T-helper 17 cell (primary cell): ENCODE measurements around the gene COL6A2. TPM values are rescaled to one million over a fixed set of nuclear protein-coding genes. Genes with fewer than 3 reads are reported as not detected.
A peak's percentile ranks its signal among the peaks of the same experiment; 100 is the strongest.
"Not testable (repeated sequence)": the region's sequence is repeated elsewhere in the genome, so short reads cannot be mapped to it uniquely, and the experiment has no call there.

ENCODE experiments used
- ATAC-seq: fragments of 150-1000 bp; cut with Tn5 transposase; 2 replicates; pipeline ENCODE4 v1.10.0; 2021; ENCODE audit warnings: mild to moderate bottlenecking, moderate library complexity
- DNase-seq, 3 donors: peaks; one replicate each; pipeline versions ENCODE4 v3.0.0 to v3.0.0-alpha.2; 2020 to 2021
- H3K9me3 ChIP-seq: one replicate; pipeline ENCODE4 v1.7.0; 2013; ENCODE audit warnings: low read length, mild to moderate bottlenecking; ENCODE audit not compliant: control insufficient read depth, poor library complexity, severe bottlenecking
- H3K27ac Mint-ChIP-seq: one replicate; pipeline ENCODE4 v1.8.0; 2022; ENCODE audit warnings: mild to moderate bottlenecking, moderate library complexity, mixed read lengths
- H3K27me3 Mint-ChIP-seq: one replicate; pipeline ENCODE4 v1.8.0; 2022; ENCODE audit warnings: mixed read lengths
- H3K36me3 Mint-ChIP-seq: one replicate; pipeline ENCODE4 v1.8.0; 2022; ENCODE audit warnings: low read depth, mixed read lengths
- H3K4me1 Mint-ChIP-seq: one replicate; pipeline ENCODE4 v1.8.0; 2022; ENCODE audit warnings: mild to moderate bottlenecking, mixed read lengths
- H3K4me3 Mint-ChIP-seq: one replicate; pipeline ENCODE4 v1.8.0; 2022; ENCODE audit warnings: mild to moderate bottlenecking, moderate library complexity, mixed read lengths
- total RNA-seq, 4 donors: library from RNA in 2 of 4; stranded (reverse) in 2 of 4; gene quantifications; one replicate each; pipeline ENCODE4 v1.2.3 and lab custom pipeline; 2022 to 2026

The COL6A2 gene
- total RNA-seq, 2 donors from 2014 or later = 15.1 to 19.8 TPM

DNA sequence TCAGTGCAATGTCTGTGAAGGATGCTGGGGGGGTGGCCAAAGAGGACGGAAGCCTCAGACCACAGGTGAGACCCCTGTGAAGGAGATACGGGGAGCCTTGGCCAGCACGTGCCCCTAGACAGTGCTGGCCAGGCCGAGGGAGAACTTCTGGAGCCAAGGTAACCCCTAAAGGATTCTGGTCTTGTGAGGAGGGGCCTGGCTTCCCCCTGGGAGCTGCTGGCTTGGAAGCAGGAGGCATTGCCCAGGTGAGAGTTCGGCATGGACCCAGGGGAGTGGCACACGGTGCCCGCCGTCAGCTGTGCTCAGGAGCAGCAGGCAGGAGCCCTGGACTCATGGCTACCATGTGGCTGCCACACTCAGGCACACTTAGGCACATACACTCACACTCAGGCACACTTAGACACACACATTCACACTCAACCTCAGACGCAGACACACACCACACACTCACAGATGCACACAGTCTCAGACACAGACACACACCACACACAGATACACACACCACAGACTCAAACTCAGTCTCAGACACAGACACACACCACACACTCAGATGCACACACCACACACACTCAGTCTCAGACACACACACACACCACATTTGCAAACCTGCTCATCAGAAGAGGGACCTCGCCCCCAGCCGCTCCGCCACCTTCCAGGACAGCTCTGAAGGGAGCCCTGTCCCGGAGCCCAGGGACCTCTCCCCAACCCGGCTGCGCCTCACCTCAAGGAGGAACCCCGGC is 1.1 kb upstream of the COL6A2 start:
- DNase-seq (peak in 1 of 3 donors; percentile 6), ATAC-seq (no peak)

DNA sequence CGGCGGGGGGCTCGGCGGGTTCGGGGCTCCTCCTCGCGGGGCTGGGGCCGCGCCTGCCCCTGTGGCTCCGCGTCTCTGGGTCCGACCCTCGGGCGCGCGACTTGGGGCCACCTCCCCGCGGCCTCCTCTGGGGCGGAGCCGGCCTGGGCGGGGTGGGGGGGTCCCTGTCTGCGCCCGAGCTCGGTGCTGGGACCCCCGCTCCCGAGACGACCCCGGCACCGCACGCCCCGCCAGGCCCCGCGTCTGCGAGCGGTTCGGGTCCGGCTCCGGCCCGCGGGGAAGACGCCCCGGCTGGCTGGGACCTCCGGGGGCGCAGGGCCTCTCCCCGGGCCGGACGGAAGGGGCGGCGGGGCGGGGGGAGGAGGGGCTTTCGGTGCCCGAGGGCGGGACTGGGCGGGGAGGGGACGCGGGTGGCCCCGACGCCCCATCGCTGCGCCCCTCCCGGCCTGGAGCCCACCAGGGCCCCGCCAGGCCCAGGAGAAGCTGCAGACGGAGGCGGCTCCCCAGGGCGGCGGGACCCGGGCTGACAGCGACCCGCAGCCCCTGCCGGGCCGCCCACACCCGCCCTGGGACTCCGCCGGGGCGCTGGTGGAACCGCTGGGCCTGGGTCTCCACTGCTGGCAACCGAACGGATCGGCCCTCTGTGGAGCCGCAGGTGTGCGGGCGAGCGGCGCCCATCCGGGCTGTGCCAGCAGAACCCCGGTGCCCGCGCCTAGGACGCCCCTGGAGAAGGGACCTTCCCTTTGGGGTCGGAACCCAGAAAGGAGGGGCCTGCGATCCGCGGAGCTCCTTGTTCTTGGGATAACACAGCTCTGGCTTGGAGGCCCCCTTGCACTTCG is 610 bp downstream of the COL6A2 start:
- DNase-seq = peak in 2 of 3 donors; percentile 8 to 15
- Mint-ChIP-seq H3K27me3 (peaks cover 25% of the 10 kb centered on the region), H3K27ac (no peak overlapping the region), H3K4me3 (peak overlapping the region; percentile 79), H3K4me1 (peaks cover 10% of the 10 kb centered on the region), H3K36me3 (peaks cover 3% of the 10 kb centered on the region)
- ATAC-seq = peak; percentile 50
- H3K9me3 ChIP-seq = peaks cover 6% of the 10 kb centered on the region

More for the DNA sequence above, 1.1 kb upstream of the COL6A2 start:
- no peaks in the 10 kb centered on the region for H3K9me3 ChIP-seq
- H3K36me3 Mint-ChIP-seq = peaks cover 3% of the 10 kb centered on the region
- H3K4me1 Mint-ChIP-seq = peaks cover 10% of the 10 kb centered on the region
- peak overlapping the region; percentile 85 for H3K4me3 Mint-ChIP-seq
- H3K27me3 Mint-ChIP-seq = peaks cover 23% of the 10 kb centered on the region
- H3K27ac Mint-ChIP-seq = peak overlapping the region; percentile 68

DNA sequence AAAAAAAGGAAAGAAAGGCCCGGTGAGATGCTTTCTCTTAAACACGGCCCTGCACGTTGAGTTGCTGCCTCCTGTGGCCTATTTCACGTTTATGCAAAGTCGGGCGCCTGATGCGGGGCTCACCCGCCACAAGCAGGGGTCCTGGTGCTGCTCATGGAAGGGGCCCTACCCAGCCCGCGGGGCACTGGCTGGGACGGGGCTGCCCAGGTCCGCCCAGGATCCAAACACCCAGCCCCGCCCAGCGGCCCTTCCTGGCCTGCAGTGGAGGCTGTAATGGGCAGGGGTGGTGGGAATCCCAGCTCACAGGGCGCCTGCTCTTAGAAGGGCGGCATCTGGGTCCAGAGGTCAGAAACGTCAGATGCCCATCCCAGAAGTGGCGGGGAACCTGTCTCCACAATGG is 1.6 kb downstream of the COL6A2 start:
- no peak overlapping the region for H3K4me3 Mint-ChIP-seq
- ATAC-seq = no peak
- H3K27me3 Mint-ChIP-seq = peaks cover 25% of the 10 kb centered on the region
- DNase-seq = peak in 2 of 3 donors; percentile 6 to 9
- no peak overlapping the region for H3K27ac Mint-ChIP-seq
- H3K36me3 Mint-ChIP-seq = peaks cover 3% of the 10 kb centered on the region
- H3K4me1 Mint-ChIP-seq = peaks cover 10% of the 10 kb centered on the region
- H3K9me3 ChIP-seq = peaks cover 6% of the 10 kb centered on the region

DNA sequence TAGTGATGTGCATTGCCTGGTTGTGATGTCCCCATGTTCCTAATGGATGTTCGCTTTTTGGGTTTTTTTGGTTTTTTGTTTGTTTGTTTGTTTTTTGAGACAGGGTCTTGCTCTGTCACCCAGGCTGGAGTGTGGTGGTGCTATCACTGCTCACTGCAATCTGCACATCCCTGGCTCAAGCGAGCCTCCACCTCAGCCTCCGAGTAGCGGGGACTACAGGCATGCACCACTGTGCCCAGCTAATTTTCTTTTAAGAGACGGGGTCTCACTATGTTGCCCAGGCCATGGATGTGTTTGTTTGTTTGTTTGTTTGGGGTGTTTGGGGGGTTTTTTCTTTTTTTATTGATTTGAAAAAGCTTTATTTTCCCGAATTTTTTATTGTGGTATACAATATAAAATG is 2.1 kb downstream of the COL6A2 start:
- DNase-seq (no peak), ATAC-seq (no peak)
- Mint-ChIP-seq H3K36me3 (peaks cover 3% of the 10 kb centered on the region), H3K4me3 (peak overlapping the region; percentile 13), H3K27ac (no peak overlapping the region), H3K4me1 (peaks cover 10% of the 10 kb centered on the region), H3K27me3 (peaks cover 25% of the 10 kb centered on the region)
- peaks cover 6% of the 10 kb centered on the region for H3K9me3 ChIP-seq

DNA sequence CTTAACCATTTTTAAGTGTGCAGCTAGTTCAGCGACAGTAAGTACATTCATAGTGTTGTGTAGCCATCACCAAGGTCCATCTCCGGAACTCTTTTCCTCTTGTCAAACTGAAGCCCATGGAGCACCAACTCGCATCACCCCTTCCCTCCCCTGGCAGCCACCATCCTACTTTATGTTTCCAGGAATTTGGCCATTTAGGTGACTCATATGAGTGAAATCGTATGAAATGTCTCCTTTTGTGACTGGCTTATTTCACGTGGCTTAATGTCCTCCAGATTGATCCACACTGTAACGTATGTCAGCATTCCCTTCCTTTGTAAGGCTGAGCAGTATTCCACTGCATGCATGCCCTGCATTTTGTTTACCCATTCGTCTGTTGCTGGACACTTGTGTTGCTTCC is 2.5 kb downstream of the COL6A2 start:
- Mint-ChIP-seq H3K27ac (no peak overlapping the region), H3K36me3 (peaks cover 3% of the 10 kb centered on the region), H3K4me3 (no peak overlapping the region), H3K4me1 (peaks cover 9% of the 10 kb centered on the region), H3K27me3 (peaks cover 25% of the 10 kb centered on the region)
- DNase-seq (no peak), ATAC-seq (no peak)
- H3K9me3 ChIP-seq = peaks cover 6% of the 10 kb centered on the region

DNA sequence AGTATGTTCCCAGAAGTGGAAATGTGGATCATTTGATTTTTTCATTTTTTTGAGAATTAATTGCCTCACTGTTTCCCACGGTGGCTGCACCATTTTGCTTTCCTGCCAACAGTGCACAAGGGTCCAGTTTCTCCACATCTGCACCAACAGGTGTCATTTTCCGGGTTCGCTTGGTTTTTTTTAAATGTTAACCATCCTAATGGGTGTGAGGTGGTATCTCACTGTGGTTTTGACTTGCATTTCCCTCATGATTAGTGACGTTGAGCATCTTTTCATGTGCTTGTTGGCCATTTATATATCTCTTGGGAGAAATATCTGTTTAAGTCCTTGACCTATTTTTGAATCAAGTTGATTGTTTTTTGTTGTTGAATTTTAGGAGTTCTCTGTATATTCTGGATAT is 3.0 kb downstream of the COL6A2 start:
- no peak overlapping the region for H3K27ac Mint-ChIP-seq
- H3K27me3 Mint-ChIP-seq = peaks cover 25% of the 10 kb centered on the region
- H3K36me3 Mint-ChIP-seq = peaks cover 3% of the 10 kb centered on the region
- ATAC-seq (no peak), DNase-seq (no peak)
- no peak overlapping the region for H3K4me3 Mint-ChIP-seq
- peaks cover 7% of the 10 kb centered on the region for H3K4me1 Mint-ChIP-seq
- peaks cover 6% of the 10 kb centered on the region for H3K9me3 ChIP-seq

DNA sequence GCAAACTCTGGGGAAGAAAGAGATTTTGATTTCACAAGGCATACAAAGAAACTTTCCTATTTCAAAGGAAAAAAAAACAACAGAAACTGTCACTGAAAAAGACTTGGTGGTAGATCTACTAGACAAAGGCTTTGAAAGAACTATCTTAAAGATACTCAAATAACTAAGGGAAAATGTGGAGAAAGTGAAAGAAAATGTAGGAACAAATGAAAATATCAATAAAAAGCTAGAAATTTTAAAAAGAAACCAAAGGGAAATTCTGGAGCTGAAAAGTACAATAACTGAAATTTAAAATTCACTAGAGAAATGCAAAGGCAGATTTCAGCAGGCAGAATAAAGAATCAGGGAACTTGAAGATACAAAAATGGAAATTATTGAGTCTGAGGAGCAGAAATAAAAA is 6.2 kb downstream of the COL6A2 start:
- no peak for ATAC-seq
- DNase-seq = no peak
- H3K4me3 Mint-ChIP-seq = no peak overlapping the region
- no peaks in the 10 kb centered on the region for H3K36me3 Mint-ChIP-seq
- peaks cover 9% of the 10 kb centered on the region for H3K9me3 ChIP-seq
- H3K27ac Mint-ChIP-seq = no peak overlapping the region
- H3K4me1 Mint-ChIP-seq = no peaks in the 10 kb centered on the region
- H3K27me3 Mint-ChIP-seq = peaks cover 29% of the 10 kb centered on the region

DNA sequence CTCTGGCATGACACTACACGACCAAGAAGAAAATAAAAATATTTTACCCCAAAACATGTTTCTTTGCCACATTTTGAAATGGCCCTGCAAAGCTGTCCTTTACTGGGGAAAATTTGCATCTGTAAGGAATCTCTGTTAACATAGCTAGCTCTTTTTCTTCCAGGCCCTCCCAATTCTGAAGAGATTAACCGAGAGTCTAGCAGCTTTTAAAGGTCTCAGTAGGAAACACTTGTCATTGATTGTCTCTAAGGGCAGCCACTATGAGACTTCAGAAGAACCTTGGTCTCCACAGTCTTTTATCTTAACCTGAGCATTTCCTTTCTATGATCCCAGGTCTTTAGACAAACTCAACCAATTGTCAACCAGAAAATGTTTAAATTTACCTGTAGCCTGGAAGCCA is 9.5 kb downstream of the COL6A2 start:
- H3K27me3 Mint-ChIP-seq, H3K27ac Mint-ChIP-seq, H3K4me3 Mint-ChIP-seq, DNase-seq, H3K4me1 Mint-ChIP-seq, H3K36me3 Mint-ChIP-seq, H3K9me3 ChIP-seq, ATAC-seq: not testable (repeated sequence)

DNA sequence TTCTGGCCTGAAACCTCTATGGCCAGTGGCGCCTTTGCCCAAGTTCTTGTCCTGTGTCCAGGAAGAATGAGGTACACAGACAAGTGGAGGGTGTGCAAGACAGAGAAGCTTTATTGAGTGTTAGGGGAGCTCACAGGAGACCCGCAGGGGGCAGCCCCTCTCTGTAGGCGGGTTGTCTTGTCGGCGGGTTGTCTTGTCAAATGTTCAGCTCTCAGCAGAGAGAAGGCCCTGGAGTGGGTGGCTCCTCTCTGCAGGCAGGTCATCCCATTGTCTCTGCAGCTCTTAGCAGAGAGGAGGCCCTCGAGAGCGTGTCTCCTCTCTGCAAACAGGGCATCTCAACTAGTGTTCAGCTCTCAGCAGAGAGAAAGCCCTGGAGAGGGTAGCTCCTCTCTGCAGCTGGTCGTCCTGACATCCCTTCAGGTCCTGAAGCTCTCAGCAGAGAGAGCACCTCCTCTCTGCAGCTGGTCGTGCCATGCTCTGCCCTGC is 11.0 kb downstream of the COL6A2 start:
- Mint-ChIP-seq H3K27me3 (peaks cover 8% of the 10 kb centered on the region), H3K27ac (no peak overlapping the region), H3K4me1 (no peaks in the 10 kb centered on the region), H3K36me3 (no peaks in the 10 kb centered on the region), H3K4me3 (no peak overlapping the region)
- ATAC-seq (no peak), DNase-seq (no peak)
- H3K9me3 ChIP-seq = peaks cover 3% of the 10 kb centered on the region

DNA sequence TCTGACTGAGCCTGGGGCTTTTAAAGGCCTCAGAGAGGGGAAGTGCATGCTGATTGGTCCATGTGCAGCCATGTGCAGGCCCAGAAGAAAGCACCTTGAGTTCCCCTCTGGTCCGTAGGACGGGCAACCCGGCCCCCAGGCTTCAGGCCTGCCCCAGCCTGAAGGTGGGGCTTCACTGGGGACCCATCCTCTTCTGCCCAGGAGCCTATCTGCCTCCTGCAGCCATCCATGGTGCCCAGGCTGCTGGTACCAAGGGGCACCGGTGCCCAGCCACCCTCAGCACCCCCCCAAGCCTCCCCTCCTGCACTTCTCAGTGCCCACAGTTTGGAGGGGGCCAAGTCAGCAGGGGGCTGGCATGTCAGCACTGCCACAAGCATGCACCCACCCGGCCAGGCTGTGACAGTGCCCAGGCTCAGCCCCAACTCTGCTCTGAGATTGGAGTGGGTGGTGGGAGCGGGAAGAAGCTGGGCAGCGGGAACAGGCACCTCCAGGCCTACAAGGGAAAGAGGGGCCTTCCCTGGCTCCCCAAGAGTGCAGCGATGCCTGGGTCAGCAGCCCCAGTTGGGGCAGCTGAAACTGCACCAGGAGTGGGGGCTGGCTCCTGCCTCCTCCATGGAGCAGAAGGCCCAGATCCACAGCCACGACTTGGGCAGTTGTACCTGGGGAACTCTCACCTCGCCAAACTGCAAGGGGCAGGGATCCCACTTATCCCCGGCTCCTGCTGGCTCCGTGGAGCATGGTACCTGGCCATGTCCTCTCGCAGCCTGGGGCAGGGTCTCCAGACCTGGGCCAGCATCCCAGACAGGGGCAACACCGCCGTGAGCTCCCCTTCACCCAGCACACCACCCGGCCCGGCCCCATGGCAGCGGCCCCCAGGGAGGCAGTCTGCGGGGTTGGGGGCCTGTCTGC is 11.7 kb downstream of the COL6A2 start:
- H3K9me3 ChIP-seq = peaks cover 3% of the 10 kb centered on the region
- H3K27ac Mint-ChIP-seq = no peak overlapping the region
- peaks cover 8% of the 10 kb centered on the region for H3K27me3 Mint-ChIP-seq
- no peaks in the 10 kb centered on the region for H3K36me3 Mint-ChIP-seq
- no peaks in the 10 kb centered on the region for H3K4me1 Mint-ChIP-seq
- H3K4me3 Mint-ChIP-seq = no peak overlapping the region
- DNase-seq = peak in 2 of 3 donors; percentile 4 to 8
- no peak for ATAC-seq

DNA sequence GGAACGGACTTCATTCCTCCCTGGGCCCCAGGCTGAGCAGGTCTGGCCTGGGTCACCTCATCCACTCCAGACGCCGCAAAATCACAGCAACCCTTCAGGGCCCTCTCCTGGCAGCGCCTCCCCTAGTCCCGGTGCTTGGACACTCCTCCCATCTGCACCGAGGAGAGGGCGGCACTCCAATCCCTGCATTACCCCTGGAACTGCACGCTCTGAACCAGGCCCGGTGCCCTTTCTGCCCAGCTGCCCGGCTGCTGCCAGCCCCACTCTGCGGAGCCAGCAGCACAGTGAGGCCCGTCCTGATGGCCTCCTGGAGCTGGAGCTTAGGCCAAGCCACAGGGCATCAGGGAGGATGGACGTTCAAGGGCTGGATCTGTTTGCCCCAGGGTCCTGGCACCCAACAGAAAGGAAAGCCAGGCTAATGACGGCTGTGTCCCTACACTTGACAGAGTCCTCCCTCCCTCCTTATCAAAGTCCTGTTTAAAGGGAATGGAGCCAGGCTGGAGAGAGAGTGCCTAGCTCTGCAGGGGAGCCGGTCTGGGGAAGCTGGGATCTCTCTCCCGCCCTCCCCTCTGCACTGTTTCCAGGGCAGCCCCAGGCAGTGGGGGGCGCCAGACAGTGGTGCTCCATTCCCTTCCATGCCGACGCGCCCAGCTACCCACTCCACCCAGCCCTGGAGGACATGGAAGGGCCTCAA is 12.7 kb downstream of the COL6A2 start:
- Mint-ChIP-seq H3K27ac (no peak overlapping the region), H3K27me3 (peaks cover 8% of the 10 kb centered on the region), H3K4me1 (no peaks in the 10 kb centered on the region), H3K36me3 (no peaks in the 10 kb centered on the region), H3K4me3 (no peak overlapping the region)
- H3K9me3 ChIP-seq = peaks cover 3% of the 10 kb centered on the region
- DNase-seq = peak in 1 of 3 donors; percentile 4
- no peak for ATAC-seq

DNA sequence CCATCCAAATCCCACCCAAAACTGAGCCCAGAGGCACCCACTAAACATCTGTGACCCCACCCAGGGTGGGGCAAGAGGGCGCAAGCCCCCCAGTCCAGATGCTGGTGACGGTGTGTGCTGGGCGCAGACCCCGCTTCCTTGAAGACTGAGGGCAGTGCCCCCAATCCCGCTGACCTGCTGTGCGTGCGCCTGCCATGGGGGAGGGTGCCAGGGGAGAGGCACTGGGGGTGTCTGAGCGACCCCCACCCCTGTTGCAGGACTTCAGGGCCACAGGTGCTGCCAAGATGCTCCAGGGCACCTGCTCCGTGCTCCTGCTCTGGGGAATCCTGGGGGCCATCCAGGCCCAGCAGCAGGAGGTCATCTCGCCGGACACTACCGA is 13.3 kb downstream of the COL6A2 start:
- ATAC-seq (no peak), DNase-seq (peak in 1 of 3 donors; percentile 3)
- Mint-ChIP-seq H3K4me1 (no peaks in the 10 kb centered on the region), H3K27me3 (peaks cover 8% of the 10 kb centered on the region), H3K27ac (no peak overlapping the region), H3K4me3 (no peak overlapping the region), H3K36me3 (no peaks in the 10 kb centered on the region)
- peaks cover 3% of the 10 kb centered on the region for H3K9me3 ChIP-seq
